ENCODE results near the gene SNAI3.

The SNAI3 gene

GRCh38 chr16:88631920-88632586 is 54.3 kb downstream of the SNAI3 start:
- no peaks in the 10 kb centered on the region for H3K9me3 ChIP-seq
- no peaks in the 10 kb centered on the region for H3K4me1 ChIP-seq

GRCh38 chr16:88631384-88631783 is 54.9 kb downstream of the SNAI3 start:
- H3K4me1 ChIP-seq: no peaks in the 10 kb centered on the region
- peaks cover 35% of the 10 kb centered on the region for H3K36me3 ChIP-seq
- peak; percentile 6 for DNase-seq
- H3K9me3 ChIP-seq: no peaks in the 10 kb centered on the region
- H3K4me3 ChIP-seq (ENCODE audit: low read depth, low read length): no peak overlapping the region
- no peaks in the 10 kb centered on the region for H3K27me3 ChIP-seq
- TF ChIP-seq CTCF (IDR thresholded peaks at IDR 0.05; ENCODE audit: low read depth, low read length): no peak

More at GRCh38 chr16:88631920-88632586, 54.3 kb downstream of the SNAI3 start:
- peaks cover 32% of the 10 kb centered on the region for H3K36me3 ChIP-seq
- DNase-seq: peak; percentile 4
- no peak overlapping the region for H3K4me3 ChIP-seq (ENCODE audit: low read depth, low read length)
- no peaks in the 10 kb centered on the region for H3K27me3 ChIP-seq
- TF ChIP-seq CTCF (IDR thresholded peaks at IDR 0.05; ENCODE audit: low read depth, low read length): no peak

GRCh38 chr16:88630941-88631340 is 55.4 kb downstream of the SNAI3 start:
- no peak overlapping the region for H3K4me3 ChIP-seq (ENCODE audit: low read depth, low read length)
- no peak for DNase-seq
- no peaks in the 10 kb centered on the region for H3K9me3 ChIP-seq
- H3K36me3 ChIP-seq: peaks cover 35% of the 10 kb centered on the region
- TF ChIP-seq CTCF (IDR thresholded peaks at IDR 0.05; ENCODE audit: low read depth, low read length): no peak
- H3K4me1 ChIP-seq: no peaks in the 10 kb centered on the region
- no peaks in the 10 kb centered on the region for H3K27me3 ChIP-seq

- TF ChIP-seq CTCF (IDR thresholded peaks at IDR 0.05; ENCODE audit: low read depth, low read length): no peak
- Histone ChIP-seq H3K4me3 (ENCODE audit: low read depth, low read length) (no peak overlapping the region), H3K36me3 (peaks cover 36% of the 10 kb centered on the region), H3K4me1 (no peaks in the 10 kb centered on the region), H3K27me3 (no peaks in the 10 kb centered on the region), H3K9me3 (no peaks in the 10 kb centered on the region)
- DNase-seq: peak; percentile 9
Measured at GRCh38 chr16:88630433-88630832, 55.9 kb downstream of the SNAI3 start.

- TF ChIP-seq CTCF (IDR thresholded peaks at IDR 0.05; ENCODE audit: low read depth, low read length): no peak
- Histone ChIP-seq H3K4me3 (ENCODE audit: low read depth, low read length) (no peak overlapping the region), H3K4me1 (no peaks in the 10 kb centered on the region), H3K36me3 (peaks cover 42% of the 10 kb centered on the region), H3K27me3 (no peaks in the 10 kb centered on the region), H3K9me3 (no peaks in the 10 kb centered on the region)
- no peak for DNase-seq
Measured at GRCh38 chr16:88629835-88630234, 56.5 kb downstream of the SNAI3 start.

- no peaks in the 10 kb centered on the region for H3K27me3 ChIP-seq
- peak; percentile 77 for DNase-seq
- H3K4me1 ChIP-seq: no peaks in the 10 kb centered on the region
- peak; percentile 79 for TF ChIP-seq CTCF (IDR thresholded peaks at IDR 0.05; ENCODE audit: low read depth, low read length)
- no peak overlapping the region for H3K4me3 ChIP-seq (ENCODE audit: low read depth, low read length)
- no peaks in the 10 kb centered on the region for H3K9me3 ChIP-seq
- peaks cover 55% of the 10 kb centered on the region for H3K36me3 ChIP-seq
Measured at GRCh38 chr16:88628512-88628974, 57.8 kb downstream of the SNAI3 start.

Measured in BE2C (cell line).